ENCODE measurements around the gene OSGEP.

OSGEP gene

GRCh38 chr14:20486684-20487395, 32.2 kb upstream of the OSGEP start:
- Histone ChIP-seq H4K20me1 (ENCODE audit: insufficient read depth, low read length) (no peaks in the 10 kb centered on the region), H3K36me3 (replicated peaks; ENCODE audit: low read depth, low read length) (no peaks in the 10 kb centered on the region), H3K4me3 (ENCODE audit: low read length) (no peak overlapping the region), H3K9ac (ENCODE audit: low read length) (no peak overlapping the region), H3K4me1 (ENCODE audit: low read length) (peaks cover 22% of the 10 kb centered on the region), H3K4me2 (ENCODE audit: low read length) (no peak overlapping the region), H2AFZ (ENCODE audit: low read depth, low read length) (no peak overlapping the region), H3K27ac (ENCODE audit: low read length) (no peak overlapping the region), H3K79me2 (ENCODE audit: low read length) (no peaks in the 10 kb centered on the region), H3K27me3 (ENCODE audit: low read depth, low read length) (0 out of 2 replicates have a peak, but pooled peaks cover 5% of the 10 kb centered on the region), H3K9me3 (ENCODE audit: insufficient read depth, low read length) (no peaks in the 10 kb centered on the region)
- TF ChIP-seq EZH2phosphoT487 (IDR thresholded peaks at IDR 0.05; ENCODE audit: low read depth) (no peak), CTCF (IDR thresholded peaks at IDR 0.05; ENCODE audit: low read depth, low read length) (no peak)

DNA sequence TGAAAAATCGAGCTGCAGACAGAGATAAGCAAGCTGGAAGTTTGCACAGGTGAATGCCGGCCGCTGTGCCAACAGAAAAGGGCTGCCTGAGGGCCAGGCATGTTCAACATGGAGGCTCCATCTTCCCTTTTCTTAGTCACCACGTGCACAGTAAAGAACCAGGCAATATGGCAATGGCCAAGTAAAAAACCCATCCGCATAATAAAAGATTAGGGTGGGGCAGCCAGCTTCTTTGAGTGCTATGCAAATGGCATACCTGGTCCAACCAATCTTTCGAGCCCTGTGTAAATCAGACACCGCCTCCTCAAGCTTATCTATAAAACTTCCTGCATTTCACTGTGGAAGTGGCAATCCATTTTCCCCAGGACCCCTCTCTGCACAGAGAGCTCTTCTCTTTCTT, 31.3 kb upstream of the OSGEP start:
- Histone ChIP-seq H3K27me3 (ENCODE audit: low read depth, low read length) (0 out of 2 replicates have a peak, but pooled peaks cover 5% of the 10 kb centered on the region), H3K4me2 (ENCODE audit: low read length) (no peak overlapping the region), H3K79me2 (ENCODE audit: low read length) (no peaks in the 10 kb centered on the region), H4K20me1 (ENCODE audit: insufficient read depth, low read length) (no peaks in the 10 kb centered on the region), H3K36me3 (replicated peaks; ENCODE audit: low read depth, low read length) (no peaks in the 10 kb centered on the region), H3K9me3 (ENCODE audit: insufficient read depth, low read length) (no peaks in the 10 kb centered on the region), H3K4me3 (ENCODE audit: low read length) (no peak overlapping the region), H3K9ac (ENCODE audit: low read length) (no peak overlapping the region), H3K4me1 (ENCODE audit: low read length) (peaks cover 13% of the 10 kb centered on the region), H3K27ac (ENCODE audit: low read length) (no peak overlapping the region), H2AFZ (ENCODE audit: low read depth, low read length) (no peak overlapping the region)
- TF ChIP-seq CTCF (IDR thresholded peaks at IDR 0.05; ENCODE audit: low read depth, low read length) (no peak), EZH2phosphoT487 (IDR thresholded peaks at IDR 0.05; ENCODE audit: low read depth) (no peak)

- H3K79me2 ChIP-seq (ENCODE audit: low read length) = no peaks in the 10 kb centered on the region
- peaks cover under 1% of the 10 kb centered on the region; the same call in 1 of the 2 replicates for H3K4me1 ChIP-seq (ENCODE audit: low read length)
- H3K36me3 ChIP-seq (replicated peaks; ENCODE audit: low read depth, low read length) = peaks cover 23% of the 10 kb centered on the region
- H3K27me3 ChIP-seq (ENCODE audit: low read depth, low read length) = 0 out of 2 replicates have a peak, but pooled peaks cover 5% of the 10 kb centered on the region
- H3K4me3 ChIP-seq (ENCODE audit: low read length) = no peak overlapping the region
- no peaks in the 10 kb centered on the region for H3K9me3 ChIP-seq (ENCODE audit: insufficient read depth, low read length)
- no peak overlapping the region for H3K9ac ChIP-seq (ENCODE audit: low read length)
- TF ChIP-seq CTCF (IDR thresholded peaks at IDR 0.05; ENCODE audit: low read depth, low read length) (no peak), EZH2phosphoT487 (IDR thresholded peaks at IDR 0.05; ENCODE audit: low read depth) (no peak)
- no peak overlapping the region for H2AFZ ChIP-seq (ENCODE audit: low read depth, low read length)
- H4K20me1 ChIP-seq (ENCODE audit: insufficient read depth, low read length) = no peaks in the 10 kb centered on the region
- H3K27ac ChIP-seq (ENCODE audit: low read length) = no peak overlapping the region
- H3K4me2 ChIP-seq (ENCODE audit: low read length) = no peak overlapping the region
Observed at GRCh38 chr14:20482382-20482781, 27.8 kb upstream of the OSGEP start.

- H2AFZ ChIP-seq (ENCODE audit: low read depth, low read length) = no peak overlapping the region
- peaks cover 16% of the 10 kb centered on the region for H3K4me1 ChIP-seq (ENCODE audit: low read length)
- no peak overlapping the region for H3K4me3 ChIP-seq (ENCODE audit: low read length)
- TF ChIP-seq CTCF (IDR thresholded peaks at IDR 0.05; ENCODE audit: low read depth, low read length) (no peak), EZH2phosphoT487 (IDR thresholded peaks at IDR 0.05; ENCODE audit: low read depth) (no peak)
- no peaks in the 10 kb centered on the region for H3K27me3 ChIP-seq (ENCODE audit: low read depth, low read length)
- no peak overlapping the region for H3K4me2 ChIP-seq (ENCODE audit: low read length)
- no peak overlapping the region for H3K27ac ChIP-seq (ENCODE audit: low read length)
- H3K9ac ChIP-seq (ENCODE audit: low read length) = no peak overlapping the region
- no peaks in the 10 kb centered on the region for H3K9me3 ChIP-seq (ENCODE audit: insufficient read depth, low read length)
- H3K79me2 ChIP-seq (ENCODE audit: low read length) = 0 out of 2 replicates have a peak, but pooled peaks cover 2% of the 10 kb centered on the region
- H3K36me3 ChIP-seq (replicated peaks; ENCODE audit: low read depth, low read length) = peaks cover 56% of the 10 kb centered on the region
- H4K20me1 ChIP-seq (ENCODE audit: insufficient read depth, low read length) = no peaks in the 10 kb centered on the region
Observed at GRCh38 chr14:20478894-20479293, 24.3 kb upstream of the OSGEP start.
